HG03469 (cell line): ENCODE measurements around the gene RELT.

ENCODE experiments used
- ATAC-seq: cut with Tn5 transposase; IDR thresholded peaks from one replicate; pipeline ENCODE4 v1.9.1; 2021; ENCODE audit warnings: mild to moderate bottlenecking, moderate library complexity, moderate number of reproducible peaks; ENCODE audit not compliant: unreplicated experiment

The RELT gene

DNA sequence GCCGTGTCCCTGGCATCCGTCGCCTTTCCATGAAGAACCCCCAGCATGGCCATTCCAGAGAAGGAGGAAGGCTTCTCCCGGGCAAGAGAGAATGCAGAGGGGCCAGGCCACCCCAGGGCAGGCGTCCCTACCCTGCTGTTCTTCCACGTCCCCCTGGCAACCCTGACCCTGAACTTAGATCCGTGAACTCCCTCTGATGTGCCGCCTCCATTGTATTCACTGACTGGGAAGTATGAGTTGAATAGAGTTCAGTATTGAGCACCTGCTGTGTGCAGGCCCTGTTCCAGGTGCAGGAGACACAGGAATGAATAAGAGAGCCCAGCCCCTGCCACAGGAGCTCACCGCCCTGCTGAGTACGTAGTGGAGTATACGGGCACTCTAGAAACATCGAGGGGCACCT lies 29.1 kb upstream of the RELT start:
- ATAC-seq: no peak

DNA sequence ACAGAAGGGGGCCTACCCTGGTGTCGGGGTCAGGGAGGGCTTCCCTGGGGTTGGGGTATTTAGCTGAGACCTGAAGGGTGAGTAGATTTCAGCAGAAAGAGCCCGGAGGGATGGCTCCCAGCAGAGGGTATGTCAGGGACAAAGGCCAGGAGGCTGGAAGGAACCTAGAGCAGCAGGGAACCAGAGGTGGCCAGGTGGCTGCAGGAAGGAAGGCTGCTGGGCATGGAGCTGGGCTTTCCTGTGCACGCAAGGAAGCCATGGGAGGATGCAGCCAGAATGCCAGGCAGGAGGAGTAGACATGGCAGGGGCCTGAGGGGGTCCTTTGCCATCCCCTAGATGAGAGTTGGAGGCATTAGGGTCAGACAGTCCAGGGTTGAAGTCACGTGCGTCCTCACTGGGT lies 27.4 kb upstream of the RELT start:
- ATAC-seq: no peak

DNA sequence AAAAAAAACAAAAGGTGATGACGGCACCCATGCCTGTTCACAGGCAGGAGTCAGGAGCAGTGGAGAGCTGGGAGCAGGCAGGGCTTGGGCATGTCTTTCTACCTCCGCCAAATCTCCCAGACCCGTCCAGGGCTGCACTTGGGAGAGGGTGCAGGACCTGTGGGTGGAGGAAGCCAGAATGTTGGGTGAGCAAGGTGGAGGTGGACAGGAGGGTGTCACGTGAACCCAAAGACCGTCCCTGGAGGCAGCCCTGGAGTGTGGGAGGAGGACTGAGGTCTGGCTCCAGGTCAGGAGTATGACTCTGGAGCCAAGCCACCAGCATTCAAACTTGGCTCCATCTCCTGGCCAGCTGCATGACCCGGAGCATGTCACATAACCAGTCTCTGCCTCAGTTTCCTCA lies 26.6 kb upstream of the RELT start:
- ATAC-seq: no peak

DNA sequence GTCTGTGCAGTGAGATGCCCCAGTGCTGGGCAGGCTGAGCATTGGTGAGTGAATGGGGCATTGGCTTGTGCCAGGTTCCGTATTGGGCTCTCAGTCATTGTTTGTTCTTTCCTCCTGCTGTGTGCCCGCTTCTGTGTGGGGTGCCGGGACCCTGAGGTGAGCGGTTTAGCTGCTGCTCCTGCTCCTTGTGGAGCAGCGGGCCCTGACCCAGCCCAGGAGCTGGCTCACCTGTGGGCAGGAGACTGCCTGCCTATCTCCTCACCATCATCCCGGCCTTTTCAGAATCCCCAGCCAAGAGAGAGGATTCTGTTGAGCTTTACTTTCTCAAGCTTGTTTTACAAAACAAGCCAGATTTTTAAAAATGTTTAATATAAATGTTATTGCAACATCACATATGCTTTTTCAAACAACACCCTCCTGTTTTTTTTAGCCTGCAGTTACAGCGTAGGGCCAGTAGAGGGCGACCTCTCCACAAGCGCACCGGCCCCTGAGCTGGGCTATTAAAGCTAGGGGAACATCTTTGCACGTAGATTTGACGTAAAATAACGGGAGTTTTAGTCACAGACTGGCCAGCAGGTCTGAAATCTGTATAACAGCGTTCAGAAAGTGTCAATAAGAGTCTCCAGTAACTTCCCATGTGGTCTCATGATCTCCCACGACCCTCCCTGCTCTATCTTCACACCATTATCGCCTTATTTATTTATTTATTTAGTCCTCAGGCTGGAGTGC lies 25.1 kb upstream of the RELT start:
- ATAC-seq: no peak

DNA sequence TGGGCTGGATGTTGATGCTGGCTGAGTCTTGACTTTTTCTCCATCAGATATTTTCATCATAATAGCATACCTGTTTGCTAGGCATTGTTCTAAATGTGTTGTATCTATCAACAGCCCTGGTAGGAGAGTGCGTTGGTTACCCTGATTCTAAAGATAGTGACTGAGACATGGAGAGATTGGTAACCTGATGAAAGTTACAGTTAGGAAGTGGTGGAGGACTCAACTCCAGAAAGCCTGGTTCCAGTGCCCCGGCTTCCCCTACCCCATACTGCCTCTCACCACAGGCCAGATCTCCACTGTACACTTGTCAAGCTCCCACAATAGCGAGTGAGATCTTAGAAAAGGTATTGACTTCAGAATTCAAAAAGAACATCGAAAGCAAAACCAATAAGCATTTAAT lies 22.8 kb upstream of the RELT start:
- ATAC-seq: no peak

DNA sequence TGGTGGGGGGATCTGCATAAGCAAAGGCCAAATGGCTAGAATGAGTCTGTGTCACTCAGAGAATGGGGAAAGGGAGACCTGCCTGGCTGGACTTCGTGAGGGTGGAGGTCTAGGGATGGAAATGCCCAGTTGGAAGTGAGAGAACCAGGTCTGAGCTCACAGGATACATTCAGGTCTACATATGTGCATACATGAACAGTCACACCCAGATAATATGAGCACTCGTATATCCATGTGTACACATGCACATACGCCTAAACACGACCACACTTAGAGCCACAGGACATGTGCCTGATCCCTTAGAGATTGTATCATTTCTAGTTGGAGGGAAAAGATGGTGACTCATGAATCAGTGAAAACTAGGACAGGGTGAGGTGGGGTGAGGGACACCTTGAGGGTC lies 21.1 kb upstream of the RELT start:
- no peak for ATAC-seq

DNA sequence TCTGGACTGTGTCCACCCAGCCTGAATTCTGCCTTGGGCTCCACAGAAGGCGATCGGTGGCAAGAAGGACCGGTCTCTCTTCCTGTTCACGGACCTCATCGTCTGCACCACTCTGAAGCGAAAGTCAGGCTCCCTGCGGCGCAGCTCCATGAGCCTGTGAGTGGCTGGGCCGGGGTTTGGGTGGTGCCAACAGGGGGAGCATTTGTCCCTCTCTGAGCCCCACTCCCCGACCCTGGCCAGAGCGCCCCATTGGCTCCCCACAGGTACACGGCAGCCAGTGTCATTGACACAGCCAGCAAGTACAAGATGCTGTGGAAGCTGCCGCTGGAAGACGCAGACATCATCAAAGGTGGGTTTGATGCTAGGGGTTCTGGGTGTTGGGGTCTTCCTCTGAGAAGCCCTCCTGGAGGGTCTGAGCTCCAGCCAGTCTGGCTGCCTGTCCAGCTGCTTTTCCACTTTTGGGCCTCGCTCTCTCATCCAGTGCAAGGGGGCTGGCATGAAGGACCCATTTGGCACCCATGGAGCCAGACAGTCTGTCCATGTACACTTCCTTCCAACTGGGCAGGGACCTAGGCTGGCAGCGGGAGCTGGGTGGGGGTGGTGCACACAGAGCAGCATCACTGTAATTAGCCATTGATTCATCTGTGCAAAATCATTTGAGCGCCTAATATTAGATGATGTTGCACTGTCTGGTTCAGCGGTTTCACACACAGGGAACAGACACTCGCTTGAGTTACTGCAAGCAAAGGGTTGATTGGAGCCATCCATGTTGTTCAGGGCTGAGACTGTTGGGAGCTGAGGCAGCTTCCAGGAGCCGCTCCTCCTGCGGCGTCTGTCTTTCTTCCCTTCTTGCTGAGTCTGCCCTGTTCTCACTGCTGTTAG lies 19.0 kb upstream of the RELT start:
- ATAC-seq: no peak

DNA sequence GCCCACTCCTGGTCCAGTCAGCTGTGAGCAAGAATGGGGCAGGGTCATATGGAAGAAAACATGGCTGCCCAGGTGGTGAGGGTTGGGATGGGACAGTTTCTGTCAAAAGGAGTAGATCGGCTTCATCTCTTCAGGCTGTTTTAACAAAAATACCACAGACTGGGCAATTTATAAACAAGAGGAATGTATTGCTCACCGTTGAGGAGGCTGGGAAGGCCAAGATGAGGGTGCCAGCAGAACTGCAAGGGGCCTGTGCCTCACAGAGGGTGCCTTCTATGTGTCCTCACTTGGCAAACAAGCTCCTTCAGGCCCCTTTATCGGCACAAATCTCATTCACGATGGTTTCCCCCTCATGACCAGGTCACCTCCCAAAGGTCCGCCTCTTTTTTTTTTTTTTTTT lies 18.1 kb upstream of the RELT start:
- ATAC-seq: no peak

DNA sequence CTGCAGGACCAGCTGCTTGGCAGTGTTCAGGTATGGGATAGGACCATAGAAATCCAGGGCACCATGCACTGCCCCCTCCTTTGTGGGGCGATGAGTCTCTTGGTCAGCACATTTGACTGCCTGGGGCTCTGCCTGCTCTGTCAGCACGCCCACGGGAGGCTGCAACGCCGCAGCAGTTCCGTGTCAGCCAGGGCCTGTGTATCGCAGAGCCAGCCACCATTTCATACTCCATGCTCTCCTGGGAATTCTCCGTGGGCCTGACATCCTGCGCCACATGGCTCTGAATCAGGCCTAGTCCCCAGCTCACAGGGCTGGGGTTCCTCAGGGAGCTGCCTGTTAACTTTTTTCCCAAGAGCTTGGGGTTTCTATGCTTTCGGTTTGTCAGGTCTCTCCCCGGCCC lies 16.9 kb upstream of the RELT start:
- ATAC-seq: no peak

DNA sequence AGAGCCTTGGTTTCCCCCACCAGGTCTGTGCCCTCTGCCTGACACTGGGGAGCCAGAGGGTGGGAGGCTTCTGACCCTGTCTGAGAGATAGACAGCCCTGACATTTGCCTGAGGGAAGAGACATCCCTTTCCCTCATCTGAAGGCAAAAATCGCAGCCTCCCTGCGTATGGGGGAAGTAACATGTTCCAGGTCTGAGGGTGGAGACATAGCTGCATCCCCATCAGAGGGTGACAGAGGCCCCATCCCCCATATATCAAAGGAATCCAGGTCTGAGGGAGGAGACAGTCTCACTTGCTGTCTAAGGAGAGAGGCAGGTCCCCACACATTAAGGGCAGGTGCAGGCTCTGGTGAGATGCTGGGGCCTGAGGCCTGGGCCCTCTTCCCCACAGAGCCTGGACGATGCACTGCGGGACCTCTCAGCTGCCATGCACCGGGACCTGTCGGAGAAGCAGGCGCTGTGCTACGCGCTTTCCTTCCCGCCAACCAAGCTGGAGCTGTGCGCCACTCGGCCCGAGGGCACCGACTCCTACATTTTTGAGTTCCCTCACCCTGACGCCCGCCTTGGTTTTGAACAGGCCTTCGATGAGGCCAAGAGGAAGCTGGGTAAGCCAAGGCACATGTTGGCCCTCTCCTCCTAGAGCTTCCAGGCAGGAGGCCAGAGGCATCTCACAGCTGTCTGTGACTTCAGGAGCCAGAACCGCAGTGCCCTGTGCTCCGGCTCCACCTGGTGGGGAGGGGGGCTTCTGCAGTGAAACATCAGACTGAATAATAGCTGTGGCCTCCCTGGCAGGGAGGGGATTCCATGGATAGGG lies 16.1 kb upstream of the RELT start:
- ATAC-seq: no peak

DNA sequence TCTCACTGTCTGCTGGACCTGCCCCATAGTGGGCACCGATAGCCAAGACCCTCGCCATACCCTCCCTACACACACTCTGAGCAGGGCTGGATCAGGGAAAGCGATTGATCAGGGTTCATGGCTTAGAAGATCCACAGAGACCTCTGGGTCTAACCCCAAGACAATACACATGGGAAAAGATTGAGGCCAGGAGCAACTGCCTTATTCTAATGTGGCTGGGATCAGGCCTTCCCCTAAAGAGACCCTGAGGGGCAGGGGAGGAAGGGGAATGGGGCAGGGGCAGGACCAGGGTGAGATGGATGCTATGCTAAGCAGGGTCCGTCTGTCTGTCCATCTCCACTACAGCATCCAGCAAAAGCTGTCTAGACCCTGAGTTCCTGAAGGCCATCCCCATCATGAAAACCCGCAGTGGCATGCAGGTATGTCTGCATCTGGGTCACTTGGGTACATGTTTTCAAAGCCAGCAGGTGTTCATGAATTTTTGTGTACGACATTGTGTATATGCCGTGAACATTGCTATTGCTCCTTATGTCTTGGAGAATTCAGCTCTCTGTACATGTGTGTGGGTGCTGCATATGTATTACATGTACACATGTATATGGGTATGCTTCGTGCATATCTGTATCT lies 15.3 kb upstream of the RELT start:
- no peak for ATAC-seq

DNA sequence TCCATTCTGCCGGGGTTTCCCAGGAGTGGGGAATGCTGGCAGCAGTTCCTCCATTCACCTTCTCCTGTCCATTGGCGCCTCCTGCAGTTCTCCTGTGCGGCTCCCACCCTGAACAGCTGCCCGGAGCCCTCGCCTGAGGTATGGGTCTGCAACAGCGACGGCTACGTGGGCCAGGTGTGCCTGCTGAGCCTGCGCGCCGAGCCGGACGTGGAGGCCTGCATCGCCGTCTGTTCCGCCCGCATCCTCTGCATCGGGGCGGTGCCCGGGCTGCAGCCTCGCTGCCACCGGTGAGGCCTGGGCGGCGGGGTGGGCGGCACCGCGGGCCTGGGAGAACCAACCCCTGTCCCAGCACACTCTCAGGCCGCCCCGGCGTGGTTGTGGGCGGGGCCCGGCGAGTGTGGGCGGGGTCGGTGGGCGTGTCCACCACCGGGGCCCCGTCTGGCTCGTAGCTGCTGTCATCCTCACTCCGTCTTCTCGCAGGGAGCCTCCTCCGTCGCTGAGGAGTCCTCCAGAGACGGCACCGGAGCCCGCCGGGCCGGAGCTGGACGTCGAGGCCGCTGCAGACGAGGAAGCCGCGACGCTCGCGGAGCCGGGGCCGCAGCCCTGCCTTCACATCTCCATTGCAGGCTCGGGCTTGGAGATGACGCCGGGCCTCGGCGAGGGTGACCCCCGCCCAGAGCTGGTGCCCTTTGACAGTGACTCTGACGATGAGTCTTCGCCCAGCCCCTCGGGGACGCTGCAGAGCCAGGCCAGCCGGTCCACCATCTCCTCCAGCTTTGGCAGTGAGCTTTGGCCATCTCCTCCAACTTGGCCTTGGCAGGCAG lies 14.0 kb upstream of the RELT start:
- no peak for ATAC-seq

DNA sequence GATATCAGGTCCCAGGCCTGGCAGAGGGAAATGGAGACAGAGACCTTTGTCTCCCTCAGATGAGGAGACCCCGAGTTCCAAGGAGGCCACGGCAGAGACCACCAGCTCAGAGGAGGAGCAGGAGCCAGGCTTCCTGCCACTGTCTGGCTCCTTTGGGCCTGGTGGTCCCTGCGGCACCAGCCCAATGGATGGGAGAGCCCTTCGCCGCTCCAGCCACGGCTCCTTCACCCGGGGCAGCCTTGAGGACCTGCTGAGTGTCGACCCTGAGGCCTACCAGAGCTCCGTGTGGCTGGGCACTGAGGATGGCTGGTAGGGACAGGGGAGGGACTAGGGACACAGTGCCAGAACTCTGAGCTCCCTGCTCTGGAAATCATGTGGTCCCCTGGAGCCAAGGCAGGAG lies 13.1 kb upstream of the RELT start:
- ATAC-seq: no peak

DNA sequence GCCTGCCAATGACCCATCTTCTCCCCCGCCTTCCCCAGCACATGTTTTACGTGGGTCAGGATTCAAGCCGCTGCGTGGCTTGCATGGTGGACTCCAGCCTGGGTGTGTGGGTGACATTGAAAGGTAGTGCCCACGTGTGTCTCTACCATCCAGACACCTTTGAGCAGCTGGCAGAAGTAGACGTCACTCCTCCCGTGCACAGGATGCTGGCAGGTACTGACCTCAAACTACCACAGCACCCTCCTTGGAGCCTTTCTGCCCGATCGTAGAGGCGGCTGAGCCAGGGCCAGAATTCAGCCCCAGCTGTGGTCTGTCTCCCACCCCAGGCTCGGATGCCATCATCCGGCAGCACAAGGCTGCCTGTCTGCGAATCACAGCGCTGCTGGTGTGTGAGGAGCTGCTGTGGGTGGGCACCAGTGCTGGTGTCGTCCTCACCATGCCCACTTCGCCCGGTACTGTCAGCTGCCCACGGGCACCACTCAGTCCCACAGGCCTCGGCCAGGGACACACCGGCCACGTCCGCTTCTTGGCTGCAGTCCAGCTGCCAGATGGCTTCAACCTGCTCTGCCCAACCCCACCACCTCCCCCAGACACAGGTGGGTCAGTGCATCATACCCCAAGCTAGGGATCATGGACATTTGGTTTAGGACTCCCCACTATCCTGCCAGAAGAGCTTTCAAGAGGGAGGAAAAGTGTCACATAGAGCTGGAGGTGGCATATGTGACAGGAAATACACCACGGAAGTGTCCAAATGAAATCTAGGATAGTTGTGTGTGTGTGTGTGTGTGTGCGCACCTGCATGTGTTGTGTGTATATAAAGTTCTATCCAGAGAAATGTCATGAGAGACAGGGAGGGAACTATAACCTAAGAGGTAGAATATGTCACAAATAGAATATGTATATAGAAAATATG lies 10.6 kb upstream of the RELT start:
- no peak for ATAC-seq

DNA sequence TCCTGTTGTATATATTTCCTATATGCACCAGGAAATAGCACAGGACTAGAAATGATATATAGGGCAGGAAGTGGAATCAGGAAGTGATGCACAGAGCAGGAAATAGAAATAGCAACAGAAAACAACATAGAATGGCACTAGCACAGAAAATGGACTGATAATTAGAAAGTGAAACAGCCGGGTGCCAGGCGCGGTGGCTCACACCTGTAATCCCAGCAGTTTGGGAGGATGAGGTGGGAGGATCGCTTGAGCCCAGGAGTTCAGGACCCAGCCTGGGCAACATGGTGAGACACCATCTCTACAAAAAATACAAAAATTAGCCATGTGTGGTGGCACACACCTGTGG lies 10.0 kb upstream of the RELT start:
- ATAC-seq: no peak

DNA sequence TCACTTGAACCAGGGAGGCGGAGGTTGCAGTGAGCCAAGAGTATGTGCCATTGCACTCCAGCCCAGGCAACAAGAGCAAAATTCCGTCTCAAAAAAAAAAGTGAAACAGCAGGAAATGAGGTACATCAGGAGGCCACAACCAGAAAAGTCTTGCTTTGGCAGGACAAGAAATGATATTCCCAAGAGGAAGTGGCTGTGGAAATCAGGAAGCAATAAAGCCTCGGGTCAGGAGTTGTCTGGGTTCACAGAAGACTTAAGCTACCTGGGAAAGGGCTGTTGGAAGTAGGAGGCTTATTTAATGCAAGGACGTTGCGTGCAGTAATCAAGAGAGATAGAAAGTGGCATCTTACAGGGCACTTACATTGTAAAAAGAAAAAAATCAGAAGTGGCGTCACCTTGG lies 9.2 kb upstream of the RELT start:
- no peak for ATAC-seq

DNA sequence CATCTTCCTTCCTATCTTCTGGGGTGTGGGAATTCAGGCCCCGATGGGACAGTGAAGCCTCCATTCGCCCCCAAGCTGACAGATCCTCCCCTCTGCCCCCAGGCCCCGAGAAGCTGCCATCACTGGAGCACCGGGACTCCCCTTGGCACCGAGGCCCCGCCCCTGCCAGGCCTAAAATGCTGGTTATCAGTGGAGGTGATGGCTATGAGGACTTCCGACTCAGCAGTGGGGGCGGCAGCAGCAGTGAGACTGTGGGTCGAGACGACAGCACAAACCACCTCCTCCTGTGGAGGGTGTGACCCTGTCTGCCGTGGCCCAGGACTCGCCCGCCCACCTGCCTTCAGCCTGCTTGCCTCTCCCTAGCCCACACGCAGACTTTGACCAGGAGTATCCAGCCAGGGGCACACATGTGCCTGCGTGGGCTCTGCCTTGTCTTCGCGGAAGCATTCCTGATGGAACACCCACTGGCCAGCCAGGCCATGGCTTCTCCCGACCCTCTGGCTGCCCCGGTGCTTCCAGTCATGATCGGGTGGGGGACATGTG lies 8.6 kb upstream of the RELT start:
- ATAC-seq: no peak

DNA sequence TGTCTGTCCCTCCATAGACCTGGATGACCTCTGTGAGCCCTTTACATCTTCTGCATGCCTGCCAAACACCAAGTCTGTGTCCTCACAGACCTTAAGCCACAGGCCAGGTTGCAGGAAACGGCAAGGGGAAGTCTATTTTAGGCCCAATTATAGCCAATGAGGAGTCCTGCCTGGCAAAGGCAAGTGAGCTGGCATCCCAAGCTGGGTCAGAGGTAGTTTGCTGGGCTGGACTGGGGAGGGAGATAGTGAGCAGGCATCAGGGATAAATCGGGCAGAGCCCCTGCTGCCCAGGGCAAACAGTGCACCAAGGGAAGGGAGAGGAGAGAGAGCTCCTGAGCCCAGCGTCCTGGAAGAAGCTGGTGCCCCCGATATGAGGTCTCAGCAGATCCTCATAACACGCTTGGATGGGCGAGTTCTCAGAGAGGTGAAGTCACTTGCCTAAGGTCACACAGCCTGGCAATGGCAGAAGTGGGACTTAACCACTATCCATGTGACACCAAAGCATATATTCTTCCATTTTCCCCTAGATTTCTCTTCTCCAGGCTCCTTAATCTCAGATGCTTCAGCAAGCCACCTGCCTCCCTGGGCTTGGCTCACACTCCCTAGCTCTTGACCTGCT lies 3.7 kb upstream of the RELT start:
- no peak for ATAC-seq

DNA sequence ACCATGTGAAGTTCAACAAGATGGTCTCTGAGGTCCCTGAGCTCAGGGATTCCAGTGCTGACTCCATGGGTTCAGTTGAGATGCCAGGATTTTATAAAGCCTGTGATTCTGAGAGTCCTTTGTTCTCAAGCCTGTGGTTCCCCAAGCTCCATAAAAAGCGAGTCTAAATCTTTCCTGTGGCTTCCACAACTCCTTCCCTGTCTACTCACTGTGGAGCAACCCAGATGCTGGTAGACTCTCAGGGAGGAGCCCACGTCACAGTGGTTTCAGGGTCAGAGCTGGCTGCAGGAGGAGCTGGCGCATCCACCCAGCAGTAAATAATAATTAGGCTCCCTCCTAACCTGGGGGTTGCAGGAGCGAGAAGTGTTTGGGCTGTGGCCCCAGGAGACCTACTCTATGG lies 2.0 kb upstream of the RELT start:
- no peak for ATAC-seq
